ENCODE data around the gene CHRM4. TPM values are rescaled to one million over a fixed set of nuclear protein-coding genes. Genes with fewer than 3 reads are reported as not detected.

CHRM4 gene
- total and polyA plus RNA-seq, 2 of the 13 experiments (the other 11 are each of a cell fraction or from before 2014, with no cell fraction given): 0.13 to 0.21 TPM

DNA sequence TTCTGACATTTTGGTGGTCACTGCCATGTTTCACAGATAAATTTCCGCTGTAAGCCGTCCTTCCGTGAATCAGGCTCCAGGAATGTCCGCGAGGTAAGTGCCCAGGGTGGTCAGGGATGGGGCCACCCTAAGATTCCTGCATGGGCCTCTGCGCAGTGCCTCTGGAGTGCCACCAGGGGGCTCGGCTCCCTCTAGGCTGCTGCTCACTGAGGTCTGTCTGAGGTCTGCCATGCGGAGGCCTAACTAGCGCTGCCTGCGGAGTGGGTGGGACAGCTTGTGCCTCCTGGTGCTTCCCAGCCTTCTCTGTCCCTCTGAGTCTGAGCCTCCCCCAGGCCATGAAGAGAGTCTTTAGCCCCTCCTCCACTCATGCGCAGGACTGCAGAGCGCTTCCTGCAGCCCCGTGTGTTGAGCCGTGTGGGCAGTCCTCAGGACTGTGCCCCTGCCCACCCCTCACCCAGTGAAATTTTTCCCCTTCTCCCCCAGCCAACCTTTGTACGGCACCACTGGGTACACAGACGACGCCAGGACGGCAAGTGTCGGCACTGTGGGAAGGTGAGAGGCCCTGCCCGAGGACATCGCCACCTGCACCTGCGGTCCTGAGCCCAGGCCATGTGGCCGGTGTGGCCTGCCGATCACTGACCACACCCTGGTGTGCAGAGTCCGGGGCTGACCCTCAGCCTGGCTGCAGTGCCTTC, 22.0 kb downstream of the CHRM4 start (continued):
- TF ChIP-seq ZFX (CRISPR knock-in tag; IDR thresholded peaks at IDR 0.05; ENCODE audit: low read depth) (peak; percentile 55; the same call in 1 of the 2 replicates), ZNF772 (CRISPR knock-in tag; IDR thresholded peaks at IDR 0.05) (peak; percentile 39; the same call in 1 of the 2 replicates), MTA1 (CRISPR knock-in tag; IDR thresholded peaks at IDR 0.05; ENCODE audit: borderline replicate concordance) (0 out of 2 replicates have a peak, but pooled peaks have one; percentile 14), RAD21 (CRISPR knock-in tag; IDR thresholded peaks at IDR 0.05) (peak; percentile 53), MYC (CRISPR knock-in tag; IDR thresholded peaks at IDR 0.05; ENCODE audit: borderline replicate concordance) (peak; percentile 31; the same call in 1 of the 2 replicates), ZBTB2 (CRISPR knock-in tag; IDR thresholded peaks at IDR 0.05; ENCODE audit: low read depth) (no peak), RARA (CRISPR knock-in tag; IDR thresholded peaks at IDR 0.05) (no peak), HNRNPL (IDR thresholded peaks at IDR 0.05; ENCODE audit: low read depth, low read length) (peak; percentile 51; the same call in 1 of the 2 replicates), SPEN (CRISPR knock-in tag; IDR thresholded peaks at IDR 0.05; ENCODE audit: low read depth) (0 out of 2 replicates have a peak, but pooled peaks have one; percentile 37), ZNF503 (CRISPR knock-in tag; IDR thresholded peaks at IDR 0.05) (no peak)
- TF ChIP-seq, protein P1, sequence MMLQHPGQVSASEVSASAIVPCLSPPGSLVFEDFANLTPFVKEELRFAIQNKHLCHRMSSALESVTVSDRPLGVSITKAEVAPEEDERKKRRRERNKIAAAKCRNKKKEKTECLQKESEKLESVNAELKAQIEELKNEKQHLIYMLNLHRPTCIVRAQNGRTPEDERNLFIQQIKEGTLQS (CRISPR knock-in tag; IDR thresholded peaks at IDR 0.05): no peak
- TF ChIP-seq, protein P2, sequence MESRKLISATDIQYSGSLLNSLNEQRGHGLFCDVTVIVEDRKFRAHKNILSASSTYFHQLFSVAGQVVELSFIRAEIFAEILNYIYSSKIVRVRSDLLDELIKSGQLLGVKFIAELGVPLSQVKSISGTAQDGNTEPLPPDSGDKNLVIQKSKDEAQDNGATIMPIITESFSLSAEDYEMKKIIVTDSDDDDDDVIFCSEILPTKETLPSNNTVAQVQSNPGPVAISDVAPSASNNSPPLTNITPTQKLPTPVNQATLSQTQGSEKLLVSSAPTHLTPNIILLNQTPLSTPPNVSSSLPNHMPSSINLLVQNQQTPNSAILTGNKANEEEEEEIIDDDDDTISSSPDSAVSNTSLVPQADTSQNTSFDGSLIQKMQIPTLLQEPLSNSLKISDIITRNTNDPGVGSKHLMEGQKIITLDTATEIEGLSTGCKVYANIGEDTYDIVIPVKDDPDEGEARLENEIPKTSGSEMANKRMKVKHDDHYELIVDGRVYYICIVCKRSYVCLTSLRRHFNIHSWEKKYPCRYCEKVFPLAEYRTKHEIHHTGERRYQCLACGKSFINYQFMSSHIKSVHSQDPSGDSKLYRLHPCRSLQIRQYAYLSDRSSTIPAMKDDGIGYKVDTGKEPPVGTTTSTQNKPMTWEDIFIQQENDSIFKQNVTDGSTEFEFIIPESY (CRISPR knock-in tag; IDR thresholded peaks at IDR 0.05): peak; percentile 98
- TF ChIP-seq, protein P3, sequence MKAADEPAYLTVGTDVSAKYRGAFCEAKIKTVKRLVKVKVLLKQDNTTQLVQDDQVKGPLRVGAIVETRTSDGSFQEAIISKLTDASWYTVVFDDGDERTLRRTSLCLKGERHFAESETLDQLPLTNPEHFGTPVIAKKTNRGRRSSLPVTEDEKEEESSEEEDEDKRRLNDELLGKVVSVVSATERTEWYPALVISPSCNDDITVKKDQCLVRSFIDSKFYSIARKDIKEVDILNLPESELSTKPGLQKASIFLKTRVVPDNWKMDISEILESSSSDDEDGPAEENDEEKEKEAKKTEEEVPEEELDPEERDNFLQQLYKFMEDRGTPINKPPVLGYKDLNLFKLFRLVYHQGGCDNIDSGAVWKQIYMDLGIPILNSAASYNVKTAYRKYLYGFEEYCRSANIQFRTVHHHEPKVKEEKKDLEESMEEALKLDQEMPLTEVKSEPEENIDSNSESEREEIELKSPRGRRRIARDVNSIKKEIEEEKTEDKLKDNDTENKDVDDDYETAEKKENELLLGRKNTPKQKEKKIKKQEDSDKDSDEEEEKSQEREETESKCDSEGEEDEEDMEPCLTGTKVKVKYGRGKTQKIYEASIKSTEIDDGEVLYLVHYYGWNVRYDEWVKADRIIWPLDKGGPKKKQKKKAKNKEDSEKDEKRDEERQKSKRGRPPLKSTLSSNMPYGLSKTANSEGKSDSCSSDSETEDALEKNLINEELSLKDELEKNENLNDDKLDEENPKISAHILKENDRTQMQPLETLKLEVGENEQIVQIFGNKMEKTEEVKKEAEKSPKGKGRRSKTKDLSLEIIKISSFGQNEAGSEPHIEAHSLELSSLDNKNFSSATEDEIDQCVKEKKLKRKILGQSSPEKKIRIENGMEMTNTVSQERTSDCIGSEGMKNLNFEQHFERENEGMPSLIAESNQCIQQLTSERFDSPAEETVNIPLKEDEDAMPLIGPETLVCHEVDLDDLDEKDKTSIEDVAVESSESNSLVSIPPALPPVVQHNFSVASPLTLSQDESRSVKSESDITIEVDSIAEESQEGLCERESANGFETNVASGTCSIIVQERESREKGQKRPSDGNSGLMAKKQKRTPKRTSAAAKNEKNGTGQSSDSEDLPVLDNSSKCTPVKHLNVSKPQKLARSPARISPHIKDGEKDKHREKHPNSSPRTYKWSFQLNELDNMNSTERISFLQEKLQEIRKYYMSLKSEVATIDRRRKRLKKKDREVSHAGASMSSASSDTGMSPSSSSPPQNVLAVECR (CRISPR knock-in tag; IDR thresholded peaks at IDR 0.05; ENCODE audit: borderline replicate concordance): peak; percentile 43; the same call in 1 of the 2 replicates
